SW 1271 (cell line): ENCODE data around the gene PNMA8B.

Experiments
- DNase-seq, 2 experiments: peaks; one replicate each; lab custom pipeline; 2025; lab: John Stamatoyannopoulos, UW

The PNMA8B gene

GRCh38 chr19:46487178-46487801 is 8.4 kb downstream of the PNMA8B start:
- DNase-seq = no peak

GRCh38 chr19:46486358-46486757 is 9.3 kb downstream of the PNMA8B start:
- no peak for DNase-seq

- DNase-seq = no peak
These were observed 11.0 kb downstream of the PNMA8B start for GRCh38 chr19:46484656-46485055.

- no peak for DNase-seq
These were observed 13.0 kb downstream of the PNMA8B start for GRCh38 chr19:46482631-46483030.

- DNase-seq = no peak
These were observed 13.7 kb downstream of the PNMA8B start for GRCh38 chr19:46481947-46482346.

- DNase-seq = no peak
These were observed 14.3 kb downstream of the PNMA8B start for GRCh38 chr19:46481223-46481848.

- DNase-seq = no peak
These were observed 15.3 kb downstream of the PNMA8B start for GRCh38 chr19:46480415-46480814.

- DNase-seq = peak in 1 of 2 experiments; percentile 5
These were observed 17.2 kb downstream of the PNMA8B start for GRCh38 chr19:46478356-46478986.

GRCh38 chr19:46475986-46476385 is 19.7 kb downstream of the PNMA8B start:
- DNase-seq = no peak

GRCh38 chr19:46474211-46474610 is 21.5 kb downstream of the PNMA8B start:
- no peak for DNase-seq

GRCh38 chr19:46472592-46472991 is 23.1 kb downstream of the PNMA8B start:
- no peak for DNase-seq

GRCh38 chr19:46471811-46472543 is 23.7 kb downstream of the PNMA8B start:
- no peak for DNase-seq

GRCh38 chr19:46471116-46471733 is 24.4 kb downstream of the PNMA8B start, which contains the start of gene PNMA8A:
TSS of gene PNMA8A (minus strand) at chr19:46471563. CDS start at chr19:46471035, 528 bp downstream.
- DNase-seq = no peak

- DNase-seq = no peak
These were observed 25.3 kb downstream of the PNMA8B start for GRCh38 chr19:46470376-46470775.

- no peak for DNase-seq
These were observed 26.0 kb downstream of the PNMA8B start for GRCh38 chr19:46469541-46470185.

GRCh38 chr19:46466536-46467196 is 29.0 kb downstream of the PNMA8B start:
- no peak for DNase-seq

- no peak for DNase-seq
These were observed 32.2 kb downstream of the PNMA8B start for GRCh38 chr19:46463516-46463915.

- DNase-seq = no peak
These were observed 34.1 kb downstream of the PNMA8B start for GRCh38 chr19:46461537-46461936.

GRCh38 chr19:46460981-46461380 is 34.7 kb downstream of the PNMA8B start:
- no peak for DNase-seq

- no peak for DNase-seq
These were observed 35.6 kb downstream of the PNMA8B start for GRCh38 chr19:46460055-46460454.

- DNase-seq = no peak
These were observed 38.7 kb downstream of the PNMA8B start for GRCh38 chr19:46456930-46457329.
